D721Med (cell line): ENCODE data around the gene MAP2K6.
"Not testable (repeated sequence)": the region's sequence is repeated elsewhere in the genome, so short reads cannot be mapped to it uniquely, and the experiment has no call there.

ENCODE experiments used
- DNase-seq: peaks from one replicate; pipeline ENCODE4 v3.0.0; 2011; ENCODE audit warnings: low spot score; ENCODE audit not compliant: insufficient read length
- FAIRE-seq: peaks from 2 replicates; lab custom pipeline; 2011; peaks lifted over from hg19 to GRCh38; lab: Jason Lieb, UNC
- CTCF ChIP-seq: IDR thresholded peaks from 2 replicates; pipeline ENCODE4 v1.5.1; 2012; ENCODE audit warnings: mild to moderate bottlenecking, control low read depth; ENCODE audit not compliant: insufficient read depth; ENCODE audit errors: missing control alignments

MAP2K6 gene

GRCh38 chr17:69473841-69474831, 59.6 kb downstream of the MAP2K6 start:
- TF ChIP-seq CTCF: no peak
- FAIRE-seq (peak; percentile 66), DNase-seq (peak; percentile 55)

- no peak for TF ChIP-seq CTCF
- FAIRE-seq: no peak
These were observed 62.9 kb downstream of the MAP2K6 start for GRCh38 chr17:69477204-69477902.

GRCh38 chr17:69477903-69478266, 63.4 kb downstream of the MAP2K6 start:
- DNase-seq (no peak), FAIRE-seq (no peak)
- no peak for TF ChIP-seq CTCF

More at GRCh38 chr17:69477204-69477902, 62.9 kb downstream of the MAP2K6 start:
- no peak for DNase-seq

- TF ChIP-seq CTCF: no peak
- FAIRE-seq: no peak
- no peak for DNase-seq
These were observed 64.4 kb downstream of the MAP2K6 start for GRCh38 chr17:69478916-69479315.

- not testable (repeated sequence) for DNase-seq, FAIRE-seq
These were observed 65.3 kb downstream of the MAP2K6 start for GRCh38 chr17:69479756-69480155.

- FAIRE-seq (no peak), DNase-seq (no peak)
- no peak for TF ChIP-seq CTCF
These were observed 65.7 kb downstream of the MAP2K6 start for GRCh38 chr17:69480245-69480644.

GRCh38 chr17:69485251-69485661, 70.8 kb downstream of the MAP2K6 start:
- no peak for FAIRE-seq
- no peak for DNase-seq
- TF ChIP-seq CTCF: no peak
